ENCODE data around the gene COQ6.
"Not testable (repeated sequence)": the region's sequence is repeated elsewhere in the genome, so short reads cannot be mapped to it uniquely, and the experiment has no call there.

The COQ6 gene

GRCh38 chr14:73949752-73950734 is at the start of gene COQ6, which contains the start of gene FAM161B:
COQ6 (plus strand) TSS chr14:73950302; CDS start chr14:73950333, 31 bp downstream.
FAM161B (minus strand) TSS chr14:73950094; CDS start chr14:73950026, 68 bp downstream.
- DNase-seq (ENCODE audit: low read depth in 1 of 2, low spot score in 1 of 2): peak; percentile 81 to 90

GRCh38 chr14:73903028-73903427 is 47.1 kb upstream of the COQ6 start:
- no peak for DNase-seq (ENCODE audit: low read depth in 1 of 2, low spot score in 1 of 2)

- no peak for DNase-seq (ENCODE audit: low read depth in 1 of 2, low spot score in 1 of 2)
Measured at GRCh38 chr14:73909681-73910080, 40.4 kb upstream of the COQ6 start.

- DNase-seq (ENCODE audit: low read depth in 1 of 2, low spot score in 1 of 2): no peak
Measured at GRCh38 chr14:73913256-73913655, 36.8 kb upstream of the COQ6 start.

- DNase-seq (ENCODE audit: low read depth in 1 of 2, low spot score in 1 of 2): no peak
Measured at GRCh38 chr14:73916324-73916723, 33.8 kb upstream of the COQ6 start.

GRCh38 chr14:73919457-73919856 is 30.6 kb upstream of the COQ6 start:
- not testable (repeated sequence) for DNase-seq (ENCODE audit: low read depth in 1 of 2, low spot score in 1 of 2)

GRCh38 chr14:73924337-73924736 is 25.8 kb upstream of the COQ6 start:
- DNase-seq (ENCODE audit: low read depth in 1 of 2, low spot score in 1 of 2): no peak

GRCh38 chr14:73935666-73936065 is 14.4 kb upstream of the COQ6 start:
- DNase-seq (ENCODE audit: low read depth in 1 of 2, low spot score in 1 of 2): no peak

- no peak for DNase-seq (ENCODE audit: low read depth in 1 of 2, low spot score in 1 of 2)
Measured at GRCh38 chr14:73936548-73936947, 13.6 kb upstream of the COQ6 start.

- no peak for DNase-seq (ENCODE audit: low read depth in 1 of 2, low spot score in 1 of 2)
Measured at GRCh38 chr14:73937012-73937411, 13.1 kb upstream of the COQ6 start.

GRCh38 chr14:73942180-73942579 is 7.9 kb upstream of the COQ6 start:
- no peak for DNase-seq (ENCODE audit: low read depth in 1 of 2, low spot score in 1 of 2)

- DNase-seq (ENCODE audit: low read depth in 1 of 2, low spot score in 1 of 2): no peak
Measured at GRCh38 chr14:73943083-73943482, 7.0 kb upstream of the COQ6 start.

GRCh38 chr14:73944432-73945158 is 5.5 kb upstream of the COQ6 start:
- DNase-seq (ENCODE audit: low read depth in 1 of 2, low spot score in 1 of 2): no peak

- no peak for DNase-seq (ENCODE audit: low read depth in 1 of 2, low spot score in 1 of 2)
Measured at GRCh38 chr14:73945159-73945670, 4.9 kb upstream of the COQ6 start.

GRCh38 chr14:73953731-73954130 is 3.6 kb downstream of the COQ6 start:
- DNase-seq (ENCODE audit: low read depth in 1 of 2, low spot score in 1 of 2): no peak

GRCh38 chr14:73955674-73956073 is 5.6 kb downstream of the COQ6 start:
- DNase-seq (ENCODE audit: low read depth in 1 of 2, low spot score in 1 of 2): no peak

GRCh38 chr14:73958591-73958990 is 8.5 kb downstream of the COQ6 start:
- no peak for DNase-seq (ENCODE audit: low read depth in 1 of 2, low spot score in 1 of 2)

GRCh38 chr14:73961192-73961591 is 11.1 kb downstream of the COQ6 start:
- DNase-seq (ENCODE audit: low read depth in 1 of 2, low spot score in 1 of 2): no peak

GRCh38 chr14:73965216-73965615 is 15.1 kb downstream of the COQ6 start:
- DNase-seq (ENCODE audit: low read depth in 1 of 2, low spot score in 1 of 2): no peak

- DNase-seq (ENCODE audit: low read depth in 1 of 2, low spot score in 1 of 2): no peak
Measured at GRCh38 chr14:73968885-73969284, 18.8 kb downstream of the COQ6 start.

GRCh38 chr14:73973497-73973896 is 23.4 kb downstream of the COQ6 start:
- no peak for DNase-seq (ENCODE audit: low read depth in 1 of 2, low spot score in 1 of 2)

GRCh38 chr14:73976125-73976524 is 26.0 kb downstream of the COQ6 start:
- DNase-seq (ENCODE audit: low read depth in 1 of 2, low spot score in 1 of 2): no peak

All from activated CD4-positive, alpha-beta T cell treated with anti-CD3 and anti-CD28 coated beads, Interleukin-2, amount 50 U/mL, for 24 hours (primary cell).